OCI-LY3 (cell line): ENCODE measurements around the gene ZSCAN2.
A peak's percentile ranks its signal among the peaks of the same experiment; 100 is the strongest.
"Not testable (repeated sequence)": the region's sequence is repeated elsewhere in the genome, so short reads cannot be mapped to it uniquely, and the experiment has no call there.

ENCODE experiments used
- H2AFZ ChIP-seq: fragments of 200-600, 300-600 bp; shearing (Covaris generic); 2 replicates; pipeline ENCODE4 v1.6.0; 2014; ENCODE audit warnings: antibody characterized with exemption, low read depth, low read length
- H3K27ac ChIP-seq: fragments of 200-600, 300-600 bp; sonication (generic); 2 replicates; pipeline ENCODE4 v1.5.1; 2014; ENCODE audit warnings: mild to moderate bottlenecking, low read length, moderate library complexity, mixed read lengths
- H3K27me3 ChIP-seq: fragments of 200-600, 300-600 bp; sonication (generic); 2 replicates; pipeline ENCODE4 v1.6.1; 2014; ENCODE audit warnings: low read depth, low read length, mixed read lengths
- H3K36me3 ChIP-seq: fragments of 200-600, 300-600 bp; sonication (generic); replicated peaks from 2 replicates; pipeline ENCODE3; 2014; ENCODE audit warnings: low read depth, low read length, mixed read lengths
- H3K4me1 ChIP-seq: fragments of 300-600, 200-600 bp; sonication (generic); 2 replicates; pipeline ENCODE4 v1.6.1; 2014; ENCODE audit warnings: low read length, mixed read lengths
- H3K4me2 ChIP-seq: fragments of 200-600, 300-600 bp; sonication (generic); 2 replicates; pipeline ENCODE4 v1.6.1; 2014; ENCODE audit warnings: low read length, mixed read lengths
- H3K4me3 ChIP-seq: fragments of 300-600, 200-600 bp; sonication (generic); 2 replicates; pipeline ENCODE4 v1.5.1; 2014; ENCODE audit warnings: antibody characterized with exemption, mild to moderate bottlenecking, low read length, moderate library complexity
- H3K79me2 ChIP-seq: fragments of 300-600, 200-600 bp; shearing (Covaris generic); 2 replicates; pipeline ENCODE4 v1.6.1; 2014; ENCODE audit warnings: mild to moderate bottlenecking, low read length, mixed read lengths
- H3K9ac ChIP-seq: fragments of 300-600, 200-600 bp; shearing (Covaris generic); 2 replicates; pipeline ENCODE4 v1.6.0; 2014; ENCODE audit warnings: mild to moderate bottlenecking, low read length, moderate library complexity
- H3K9me3 ChIP-seq: fragments of 200-600, 300-600 bp; shearing (Covaris generic); 2 replicates; pipeline ENCODE4 v1.6.1; 2014; ENCODE audit warnings: low read length, mixed read lengths; ENCODE audit not compliant: insufficient read depth
- H4K20me1 ChIP-seq: fragments of 200-600, 300-600 bp; sonication (generic); 2 replicates; pipeline ENCODE4 v1.6.1; 2016; ENCODE audit warnings: low read length, mixed read lengths; ENCODE audit not compliant: insufficient read depth
- CTCF ChIP-seq: fragments of 200-600, 300-600 bp; sonication (generic); IDR thresholded peaks from 2 replicates; pipeline ENCODE4 v1.5.1; 2014; ENCODE audit warnings: antibody characterized with exemption, low read length, low read depth
- EZH2phosphoT487 ChIP-seq: fragments of 200-600 bp; shearing (Covaris generic); IDR thresholded peaks from 2 replicates; pipeline ENCODE4 v1.6.1; 2018; ENCODE audit warnings: antibody characterized with exemption, mixed run types, low read depth

ZSCAN2 gene

GRCh38 chr15:84633311-84634227 lies 32.8 kb downstream of the ZSCAN2 start:
- Histone ChIP-seq H2AFZ (no peak overlapping the region; the same call in 1 of the 2 replicates), H4K20me1 (0 out of 2 replicates have a peak, but pooled peaks cover 6% of the 10 kb centered on the region), H3K79me2 (peaks cover 10% of the 10 kb centered on the region), H3K27ac (no peak overlapping the region), H3K27me3 (no peaks in the 10 kb centered on the region), H3K4me1 (peaks cover 32% of the 10 kb centered on the region), H3K36me3 (peaks cover 17% of the 10 kb centered on the region), H3K9ac (peak overlapping the region; percentile 52), H3K4me2 (peak overlapping the region; percentile 76), H3K9me3 (no peaks in the 10 kb centered on the region), H3K4me3 (peak overlapping the region; percentile 89)
- TF ChIP-seq CTCF, result no peak
- TF ChIP-seq EZH2phosphoT487, result no peak

GRCh38 chr15:84634228-84634837 lies 33.5 kb downstream of the ZSCAN2 start:
- Histone ChIP-seq H3K4me3 (peak overlapping the region; percentile 89), H3K9ac (no peak overlapping the region), H3K79me2 (peaks cover 10% of the 10 kb centered on the region), H2AFZ (no peak overlapping the region), H3K27ac (no peak overlapping the region), H3K36me3 (peaks cover 22% of the 10 kb centered on the region), H4K20me1 (0 out of 2 replicates have a peak, but pooled peaks cover 6% of the 10 kb centered on the region), H3K4me2 (peak overlapping the region; percentile 76), H3K4me1 (peaks cover 30% of the 10 kb centered on the region), H3K9me3 (no peaks in the 10 kb centered on the region), H3K27me3 (no peaks in the 10 kb centered on the region)
- TF ChIP-seq EZH2phosphoT487 (no peak), CTCF (no peak)

GRCh38 chr15:84638103-84638502 lies 37.3 kb downstream of the ZSCAN2 start:
- Histone ChIP-seq H3K27ac (no peak overlapping the region), H3K79me2 (no peaks in the 10 kb centered on the region; the same call in 1 of the 2 replicates), H3K27me3 (no peaks in the 10 kb centered on the region), H4K20me1 (0 out of 2 replicates have a peak, but pooled peaks cover 6% of the 10 kb centered on the region), H2AFZ (no peak overlapping the region), H3K9ac (no peak overlapping the region), H3K4me3 (no peak overlapping the region), H3K36me3 (peaks cover 45% of the 10 kb centered on the region), H3K4me1 (peaks cover 4% of the 10 kb centered on the region; the same call in 1 of the 2 replicates), H3K9me3 (no peaks in the 10 kb centered on the region), H3K4me2 (no peak overlapping the region)
- TF ChIP-seq CTCF, result peak; percentile 36
- no peak for TF ChIP-seq EZH2phosphoT487

- not testable (repeated sequence) for H4K20me1 ChIP-seq, H3K4me3 ChIP-seq, H2AFZ ChIP-seq, H3K27me3 ChIP-seq, H3K4me2 ChIP-seq, H3K9me3 ChIP-seq, H3K4me1 ChIP-seq, H3K79me2 ChIP-seq, H3K9ac ChIP-seq, H3K27ac ChIP-seq
- peaks cover 62% of the 10 kb centered on the region for H3K36me3 ChIP-seq
Measured at GRCh38 chr15:84641871-84642270, 41.1 kb downstream of the ZSCAN2 start.

GRCh38 chr15:84642640-84643039 lies 41.8 kb downstream of the ZSCAN2 start:
- not testable (repeated sequence) for H3K4me1 ChIP-seq, H4K20me1 ChIP-seq, H3K27ac ChIP-seq, H2AFZ ChIP-seq, H3K4me3 ChIP-seq, H3K4me2 ChIP-seq, H3K27me3 ChIP-seq, H3K79me2 ChIP-seq, H3K9ac ChIP-seq, H3K9me3 ChIP-seq
- peaks cover 64% of the 10 kb centered on the region for H3K36me3 ChIP-seq
